Panc1 (cell line): Measurements from ENCODE around the gene RANBP3. TPM values are rescaled to one million over a fixed set of nuclear protein-coding genes. Genes with fewer than 3 reads are reported as not detected.

ENCODE experiments used
- ATAC-seq: fragments of 200-7000 bp; cut with Tn5 transposase; 2 replicates; pipeline ENCODE4 v1.9.1; 2020; ENCODE audit warnings: mild to moderate bottlenecking, moderate library complexity
- BruUV-seq: library from RNA; stranded (reverse); fragments of 400-500 nt; replicated peaks from 2 replicates; lab custom pipeline; 2021; lab: Mats Ljungman, UMichigan
- CTCF ChIA-PET: fragments of 300-600 bp; sonication (Branson Sonifier 250); formaldehyde crosslinking; loops from one replicate; lab custom pipeline; 2022; ENCODE audit warnings: antibody characterized with exemption; lab: Charles Lee
- POLR2A ChIA-PET: fragments of 300-600 bp; sonication (Branson Sonifier 250); formaldehyde crosslinking; loops from one replicate; lab custom pipeline; 2022; ENCODE audit warnings: antibody characterized with exemption; lab: Charles Lee
- DNase-seq: peaks from one replicate; pipeline ENCODE4 v3.0.0-alpha.2; 2010; ENCODE audit warnings: low read depth, low spot score
- H3K27ac ChIP-seq: 2 replicates; pipeline ENCODE4 v1.5.1; 2011; ENCODE audit warnings: mild to moderate bottlenecking, low read length, inconsistent platforms
- H3K27me3 ChIP-seq: fragments of 200-500 bp; sonication (Bioruptor generic); 2 replicates; pipeline ENCODE4 v1.6.0; 2014; ENCODE audit warnings: low read length, inconsistent platforms; ENCODE audit not compliant: control insufficient read depth, insufficient read depth
- H3K36me3 ChIP-seq: fragments of 200-500 bp; sonication (Bioruptor generic); 2 replicates; pipeline ENCODE4 v1.5.1; 2014; ENCODE audit warnings: inconsistent platforms, mild to moderate bottlenecking, low read length, moderate library complexity; ENCODE audit not compliant: control insufficient read depth, insufficient read depth
- H3K4me1 ChIP-seq: 2 replicates; pipeline ENCODE4 v1.5.1; 2011; ENCODE audit warnings: inconsistent platforms, mild to moderate bottlenecking, low read length, moderate library complexity; ENCODE audit not compliant: control insufficient read depth, insufficient read depth
- H3K4me3 ChIP-seq, 2 experiments: 2 replicates each; pipeline ENCODE4 v1.5.1; 2011 to 2012; ENCODE audit warnings: low read depth in 2 of 2, low read length in 2 of 2, mild to moderate bottlenecking in 2 of 2, inconsistent platforms in 1 of 2, moderate library complexity in 1 of 2
- H3K9me3 ChIP-seq: fragments of 200-500 bp; sonication (Bioruptor generic); 2 replicates; pipeline ENCODE4 v1.5.1; 2014; ENCODE audit warnings: low read depth, mild to moderate bottlenecking, inconsistent platforms, low read length, moderate library complexity; ENCODE audit not compliant: control insufficient read depth, insufficient read depth
- CTCF ChIP-seq: fragments of 450-650 bp; IDR thresholded peaks from 2 replicates; pipeline ENCODE4 v1.5.1; 2017; ENCODE audit warnings: mild to moderate bottlenecking
- POLR2AphosphoS5 ChIP-seq: IDR thresholded peaks from 2 replicates; pipeline ENCODE4 v1.6.1; 2012; ENCODE audit warnings: mild to moderate bottlenecking, low read depth, low read length, moderate library complexity
- REST ChIP-seq, 2 experiments: IDR thresholded peaks; 2 replicates each; pipeline ENCODE4 v1.6.1; 2011 to 2012; ENCODE audit warnings: low read depth in 2 of 2, control low read depth in 1 of 2, low read length in 1 of 2, mild to moderate bottlenecking in 1 of 2, moderate library complexity in 1 of 2; ENCODE audit not compliant: insufficient read depth in 1 of 2
- SIN3A ChIP-seq: IDR thresholded peaks from 2 replicates; pipeline ENCODE4 v1.6.1; 2012; ENCODE audit warnings: low read depth, mild to moderate bottlenecking, low read length, moderate library complexity, borderline replicate concordance; ENCODE audit not compliant: insufficient read depth
- TCF7L2 ChIP-seq: IDR thresholded peaks from 2 replicates; pipeline ENCODE4 v1.6.1; 2011; ENCODE audit warnings: mild to moderate bottlenecking, low read depth, low read length, inconsistent platforms
- in situ Hi-C: cut with HindIII; loops from 2 replicates; pipeline ENCODE4 v1.10.0; 2016; ENCODE audit warnings: low sequenced_read_pairs, low pct_unique_long_range_greater_than_20kb
- intact Hi-C: fragments of 100-400 bp; cut with micrococcal nuclease; formaldehyde crosslinking; loops from one replicate; pipeline ENCODE4 v1.10.0; 2022; ENCODE audit not compliant: unreplicated experiment
- total RNA-seq: library from RNA; stranded (reverse); gene quantifications from one replicate; pipeline ENCODE4 v1.2.1, GENCODE V29; 2021; ENCODE audit not compliant: unreplicated experiment

RANBP3 gene
- total RNA-seq, 1 experiment from 2014 or later = 54.6 TPM

DNA sequence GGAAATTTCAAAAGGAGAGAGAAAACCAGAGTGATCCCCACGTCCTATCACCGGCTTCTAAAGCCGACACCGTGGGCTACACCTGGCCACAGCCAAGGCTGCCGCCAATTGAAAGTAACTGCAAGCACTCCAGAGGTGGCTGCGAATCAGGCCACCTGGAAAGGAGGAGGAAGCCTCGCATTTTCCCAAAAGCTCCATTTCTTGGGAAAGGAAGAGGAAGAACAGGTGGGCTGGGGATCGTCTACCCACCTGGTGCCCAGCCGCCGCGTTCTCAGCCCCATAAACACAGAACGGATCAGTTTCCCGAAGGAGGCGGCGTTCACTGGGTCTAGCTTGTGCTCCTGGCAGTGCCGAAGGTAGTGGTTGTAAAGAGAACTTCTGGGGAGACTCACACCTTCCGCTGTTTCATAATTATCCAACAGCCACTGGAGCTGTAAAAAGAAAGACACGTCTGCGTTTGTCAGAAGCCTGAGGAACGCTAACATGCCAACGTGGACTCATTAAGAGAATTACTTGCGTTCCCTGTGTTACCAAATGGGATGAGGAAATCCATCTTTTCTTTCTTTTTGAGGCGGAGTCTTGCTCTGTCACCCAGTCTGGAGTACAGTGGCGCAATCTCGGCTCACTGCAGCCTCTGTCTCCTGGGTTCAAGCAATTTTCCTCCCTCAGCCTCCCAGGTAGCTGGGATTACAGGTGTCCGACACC lies 38.1 kb upstream of the RANBP3 start:
- ChIA-PET CTCF (no interaction called here), POLR2A (no interaction called here)
- intact Hi-C loops = no loop called here
- no peak overlapping the region for H3K4me3 ChIP-seq
- DNase-seq (no peak), ATAC-seq (no peak)
- no peak overlapping the region for H3K27ac ChIP-seq
- no peaks in the 10 kb centered on the region for H3K4me1 ChIP-seq
- no TSS peak for BruUV-seq
- no peaks in the 10 kb centered on the region for H3K27me3 ChIP-seq
- TF ChIP-seq SIN3A (no peak), CTCF (no peak), POLR2AphosphoS5 (no peak), REST (IDR thresholded peaks at IDR 0.05; ENCODE audit: insufficient read depth in 1 of 2, low read depth in 2 of 2, low read length in 1 of 2) (no peak), TCF7L2 (no peak)
- no peaks in the 10 kb centered on the region for H3K9me3 ChIP-seq
- in situ Hi-C loops = no loop called here
- H3K36me3 ChIP-seq = no peaks in the 10 kb centered on the region

DNA sequence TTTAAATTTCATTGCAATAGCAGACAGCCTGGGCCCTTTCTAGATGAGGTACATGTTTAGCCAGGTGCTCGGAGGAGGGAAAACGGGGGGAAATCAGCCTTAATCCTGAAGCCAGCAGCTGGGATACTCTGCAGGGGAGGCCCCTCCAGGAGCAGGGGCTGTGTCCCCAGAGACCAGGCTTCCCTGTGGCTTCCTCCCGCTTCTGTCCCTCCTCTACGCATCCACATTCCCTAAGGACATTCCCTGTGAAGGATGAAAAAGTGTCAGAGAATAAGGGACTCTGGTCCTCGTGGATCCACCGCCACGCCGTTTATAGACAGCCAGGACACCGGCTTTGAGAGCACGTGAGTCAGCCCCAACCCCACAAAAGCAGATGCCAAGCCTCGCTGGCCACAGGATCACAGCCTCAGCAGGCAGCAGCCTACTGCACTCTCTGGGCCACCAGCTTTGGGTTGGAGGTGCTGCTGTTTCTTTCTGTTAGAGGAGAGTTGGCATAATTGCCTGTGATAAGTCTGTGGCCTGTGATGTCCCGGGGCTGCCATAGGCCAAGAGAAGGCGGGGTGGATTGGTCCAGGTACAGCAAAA lies 36.7 kb upstream of the RANBP3 start:
- no peak for TF ChIP-seq TCF7L2
- TF ChIP-seq CTCF = no peak
- TF ChIP-seq SIN3A = no peak
- no peak for TF ChIP-seq POLR2AphosphoS5
- no peak for TF ChIP-seq REST (IDR thresholded peaks at IDR 0.05; ENCODE audit: insufficient read depth in 1 of 2, low read depth in 2 of 2, low read length in 1 of 2)
- Histone ChIP-seq H3K36me3 (no peaks in the 10 kb centered on the region), H3K4me3 (no peak overlapping the region), H3K27ac (no peak overlapping the region), H3K27me3 (no peaks in the 10 kb centered on the region), H3K4me1 (no peaks in the 10 kb centered on the region), H3K9me3 (no peaks in the 10 kb centered on the region)
- no peak for ATAC-seq
- CTCF ChIA-PET = no interaction called here
- intact Hi-C loops = no loop called here
- in situ Hi-C loops = no loop called here
- no TSS peak for BruUV-seq
- POLR2A ChIA-PET = no interaction called here
- no peak for DNase-seq
